Neuronal stem cell (in vitro differentiated cells): ENCODE results near the gene NME2.

ENCODE experiments used
- DNase-seq: peaks from one replicate; pipeline ENCODE4 v3.0.0-alpha.2; 2013; ENCODE audit warnings: low spot score
- H2AFZ ChIP-seq: one replicate; pipeline ENCODE4 v1.6.1; 2013; ENCODE audit warnings: mild to moderate bottlenecking, low read length, inconsistent platforms
- H2AK5ac ChIP-seq: 2 replicates; pipeline ENCODE4 v1.6.1; 2013; ENCODE audit warnings: low read depth, mild to moderate bottlenecking, inconsistent platforms, low read length, moderate library complexity, mixed read lengths
- H2BK120ac ChIP-seq: 2 replicates; pipeline ENCODE4 v1.6.1; 2013; ENCODE audit warnings: low read depth, mild to moderate bottlenecking, inconsistent platforms, low read length, moderate library complexity, mixed read lengths
- H2BK12ac ChIP-seq: one replicate; pipeline ENCODE4 v1.6.1; 2013; ENCODE audit warnings: low read length, inconsistent platforms
- H2BK15ac ChIP-seq: 2 replicates; pipeline ENCODE4 v1.6.1; 2013; ENCODE audit warnings: mild to moderate bottlenecking, low read length, inconsistent platforms, mixed read lengths
- H2BK5ac ChIP-seq: one replicate; pipeline ENCODE4 v1.6.1; 2013; ENCODE audit warnings: inconsistent platforms, mild to moderate bottlenecking, low read length, moderate library complexity
- H3K14ac ChIP-seq: one replicate; pipeline ENCODE4 v1.6.1; 2013; ENCODE audit warnings: low read length, inconsistent platforms
- H3K18ac ChIP-seq: 2 replicates; pipeline ENCODE4 v1.6.1; 2013; ENCODE audit warnings: low read length, inconsistent platforms
- H3K23ac ChIP-seq: 2 replicates; pipeline ENCODE4 v1.6.1; 2013; ENCODE audit warnings: low read depth, mild to moderate bottlenecking, mixed read lengths, low read length, inconsistent platforms; ENCODE audit not compliant: poor library complexity
- H3K27ac ChIP-seq: replicated peaks from 3 replicates; pipeline ENCODE4 v1.5.1; 2013; ENCODE audit warnings: low read length, inconsistent platforms
- H3K27me3 ChIP-seq, 3 experiments: 2 replicates each; pipeline ENCODE4 v1.6.1; 2013; ENCODE audit warnings: low read length in 3 of 3, mild to moderate bottlenecking in 2 of 3, inconsistent platforms in 1 of 3, low read depth in 1 of 3, mixed read lengths in 1 of 3, moderate library complexity in 1 of 3; ENCODE audit not compliant: control insufficient read depth in 3 of 3, insufficient read depth in 3 of 3
- H3K36me3 ChIP-seq, 2 donors: replicated peaks in 1 of 2; 2 replicates each; pipeline ENCODE4 v1.6.1; 2013; ENCODE audit warnings: low read length in 2 of 2; ENCODE audit not compliant: control insufficient read depth in 2 of 2, insufficient read depth in 2 of 2
- H3K4ac ChIP-seq: 2 replicates; pipeline ENCODE4 v1.6.1; 2013; ENCODE audit warnings: inconsistent platforms, mild to moderate bottlenecking, low read length, moderate library complexity
- H3K4me1 ChIP-seq, 2 donors: 1 replicate in 1 of 2; 2 replicates in 1 of 2; pipeline ENCODE4 v1.6.1; 2013; ENCODE audit warnings: low read length in 2 of 2, low read depth in 1 of 2; ENCODE audit not compliant: control insufficient read depth in 2 of 2, insufficient read depth in 1 of 2
- H3K4me2 ChIP-seq: one replicate; pipeline ENCODE4 v1.6.1; 2013; ENCODE audit warnings: mild to moderate bottlenecking, low read length, inconsistent platforms; ENCODE audit not compliant: insufficient read depth, poor library complexity, severe bottlenecking
- H3K4me3 ChIP-seq, 2 donors: 2 replicates each; pipeline ENCODE4 v1.5.1; 2013; ENCODE audit warnings: low read length in 2 of 2, mild to moderate bottlenecking in 2 of 2, inconsistent platforms in 1 of 2, moderate library complexity in 1 of 2
- H3K79me1 ChIP-seq: one replicate; pipeline ENCODE4 v1.6.1; 2013; ENCODE audit warnings: low read depth, mild to moderate bottlenecking, inconsistent platforms, low read length, moderate library complexity
- H3K9ac ChIP-seq: one replicate; pipeline ENCODE4 v1.6.1; 2013; ENCODE audit warnings: mild to moderate bottlenecking, low read depth, low read length, inconsistent platforms; ENCODE audit not compliant: poor library complexity
- H3K9me3 ChIP-seq, 2 donors: replicated peaks in 1 of 2; 2 replicates each; pipeline versions ENCODE3 to v1.6.1; 2013; ENCODE audit warnings: low read length in 2 of 2, mild to moderate bottlenecking in 2 of 2, inconsistent platforms in 1 of 2, low read depth in 1 of 2, mixed read lengths in 1 of 2, moderate library complexity in 1 of 2; ENCODE audit not compliant: control insufficient read depth in 2 of 2, insufficient read depth in 1 of 2
- H4K8ac ChIP-seq: one replicate; pipeline ENCODE4 v1.6.1; 2013; ENCODE audit warnings: low read depth, mild to moderate bottlenecking, inconsistent platforms, low read length, moderate library complexity
- H4K91ac ChIP-seq: one replicate; pipeline ENCODE4 v1.6.1; 2013; ENCODE audit warnings: low read length, low read depth, mild to moderate bottlenecking, inconsistent platforms; ENCODE audit not compliant: poor library complexity
- WGBS, 2 donors: extraction: QIAGEN DNeasy Blood & Tissue Kit; methylation state at CpG; one replicate each; pipeline ENCODE4 v1.1.7; 2013; ENCODE audit warnings: missing lambda C conversion rate in 2 of 2, mixed read lengths in 1 of 2; ENCODE audit not compliant: insufficient read length in 2 of 2, insufficient replicate concordance in 1 of 2; ENCODE audit errors: extremely low coverage in 2 of 2; 5-methylcytosine and 5-hydroxymethylcytosine counted together

NME2 gene

DNA sequence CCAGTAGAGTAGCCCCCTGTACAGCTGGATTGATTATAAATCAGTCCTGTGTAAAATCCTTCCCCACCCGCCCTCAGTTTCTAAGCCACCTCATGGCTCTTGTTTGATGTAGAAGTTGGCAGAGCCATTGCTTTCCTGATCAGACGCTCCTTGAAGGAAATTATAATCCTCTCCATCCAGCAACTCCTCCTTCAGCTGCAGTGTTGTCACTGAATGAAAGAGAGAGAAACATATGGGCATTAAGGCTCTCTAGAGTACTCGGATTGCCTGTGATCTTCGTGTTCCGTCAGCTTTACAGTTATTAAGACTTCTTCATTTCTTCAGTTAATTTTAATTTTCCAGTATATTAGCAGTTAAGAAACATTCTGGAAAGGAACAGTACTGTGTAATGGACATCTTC is 14.3 kb downstream of the NME2 start:
- no peak overlapping the region for H2BK15ac ChIP-seq
- no peak overlapping the region for H3K4ac ChIP-seq
- H3K36me3 ChIP-seq, result peaks cover 16 to 87% of the 10 kb centered on the region in 2 donors
- H3K27ac ChIP-seq, result no peak overlapping the region
- H3K9me3 ChIP-seq, result no peaks in the 10 kb centered on the region
- no peak overlapping the region for H4K8ac ChIP-seq
- DNase-seq, result no peak
- no peak overlapping the region for H2BK120ac ChIP-seq
- no CpG with 5 or more reads among the region's 5 CpGs for WGBS, 2 donors
- H3K18ac ChIP-seq, result no peak overlapping the region
- no peak overlapping the region for H2BK12ac ChIP-seq
- no peaks in the 10 kb centered on the region for H3K4me1 ChIP-seq
- no peak overlapping the region for H3K4me3 ChIP-seq
- H3K14ac ChIP-seq, result no peak overlapping the region
- no peak overlapping the region for H3K9ac ChIP-seq
- no peak overlapping the region for H3K4me2 ChIP-seq
- no peak overlapping the region for H3K23ac ChIP-seq
- H3K27me3 ChIP-seq, result no peaks in the 10 kb centered on the region
- no peak overlapping the region for H2BK5ac ChIP-seq
- no peak overlapping the region for H2AFZ ChIP-seq
- H4K91ac ChIP-seq, result no peak overlapping the region
- H3K79me1 ChIP-seq, result no peaks in the 10 kb centered on the region
- no peak overlapping the region for H2AK5ac ChIP-seq

DNA sequence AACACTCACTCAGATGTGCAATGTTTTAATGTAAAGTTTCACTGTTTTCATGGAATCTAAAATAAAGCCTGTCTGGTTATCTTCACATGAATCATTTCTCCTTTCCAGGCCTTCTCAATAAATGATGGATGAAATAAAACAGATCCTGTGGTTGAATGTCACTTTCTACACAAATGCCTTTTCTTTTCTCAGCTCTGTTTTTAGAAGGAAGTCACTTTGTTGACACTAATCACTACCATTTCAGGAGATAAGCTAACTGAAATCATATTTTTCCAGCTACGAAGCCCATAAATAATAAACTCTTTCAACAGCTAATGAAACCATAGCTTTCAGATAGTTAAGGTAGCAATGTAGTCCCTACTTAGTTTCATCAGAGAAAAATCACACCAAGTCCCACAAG is 17.9 kb downstream of the NME2 start:
- H3K36me3 ChIP-seq, result peaks cover 22 to 93% of the 10 kb centered on the region in 2 donors

DNA sequence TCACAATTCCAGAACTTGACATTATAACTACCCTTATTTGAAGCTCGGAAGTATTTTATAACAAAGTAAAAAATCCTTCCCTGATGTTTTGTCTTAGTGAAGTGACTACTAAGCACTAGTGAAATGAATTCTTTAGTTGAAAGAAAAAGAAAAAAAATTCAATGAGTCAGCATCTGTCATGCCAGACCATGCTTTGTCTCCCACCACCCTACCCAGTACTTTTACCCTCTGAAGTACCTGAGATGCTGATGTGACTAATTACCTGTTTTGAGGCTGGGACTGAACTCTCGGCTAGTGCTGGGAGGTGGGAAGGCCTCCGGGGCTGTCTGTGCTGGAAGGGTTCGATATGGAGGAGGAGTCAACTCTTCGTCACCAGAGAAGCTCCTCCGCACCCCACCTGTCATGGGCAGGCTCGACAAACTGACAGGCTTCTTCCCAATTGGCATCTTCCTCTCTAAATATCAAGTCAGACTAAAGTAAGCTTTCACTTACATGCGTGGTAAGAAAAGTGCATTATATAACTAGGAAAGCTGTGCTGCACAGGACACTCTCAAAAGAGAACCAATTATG is 19.6 kb downstream of the NME2 start:
- no peak overlapping the region for H2AFZ ChIP-seq
- no peak overlapping the region for H2BK12ac ChIP-seq
- H3K27me3 ChIP-seq, result no peaks in the 10 kb centered on the region
- no peak overlapping the region for H3K4ac ChIP-seq
- no peak overlapping the region for H4K8ac ChIP-seq
- H3K36me3 ChIP-seq, result peaks cover 23 to 95% of the 10 kb centered on the region in 2 donors
- no peak for DNase-seq
- H3K9me3 ChIP-seq, result no peaks in the 10 kb centered on the region
- no peak overlapping the region for H3K4me2 ChIP-seq
- no peak overlapping the region for H2BK120ac ChIP-seq
- H3K23ac ChIP-seq, result no peak overlapping the region
- H2BK15ac ChIP-seq, result no peak overlapping the region
- H3K14ac ChIP-seq, result no peak overlapping the region
- no peak overlapping the region for H3K4me3 ChIP-seq
- H3K27ac ChIP-seq, result no peak overlapping the region
- no peak overlapping the region for H3K9ac ChIP-seq
- H3K79me1 ChIP-seq, result no peaks in the 10 kb centered on the region
- no peak overlapping the region for H4K91ac ChIP-seq
- no peak overlapping the region for H2BK5ac ChIP-seq
- WGBS, 2 donors, result no CpG with 5 or more reads among the region's 8 CpGs
- H3K18ac ChIP-seq, result no peak overlapping the region
- no peak overlapping the region for H2AK5ac ChIP-seq
- no peaks in the 10 kb centered on the region for H3K4me1 ChIP-seq

More for the DNA sequence above, 17.9 kb downstream of the NME2 start:
- Histone ChIP-seq H3K4me3 (no peak overlapping the region), H2AFZ (no peak overlapping the region), H3K4me2 (no peak overlapping the region), H3K23ac (no peak overlapping the region), H3K27me3 (no peaks in the 10 kb centered on the region), H4K91ac (no peak overlapping the region), H2BK12ac (no peak overlapping the region), H3K4me1 (no peaks in the 10 kb centered on the region), H4K8ac (no peak overlapping the region), H3K9me3 (no peaks in the 10 kb centered on the region), H2BK15ac (no peak overlapping the region), H3K79me1 (no peaks in the 10 kb centered on the region), H2BK120ac (no peak overlapping the region), H3K27ac (no peak overlapping the region), H3K9ac (no peak overlapping the region), H2AK5ac (no peak overlapping the region), H3K18ac (no peak overlapping the region), H3K14ac (no peak overlapping the region), H2BK5ac (no peak overlapping the region), H3K4ac (no peak overlapping the region)
- WGBS, 2 donors, result no CpG with 5 or more reads among the region's 1 CpG
- no peak for DNase-seq

DNA sequence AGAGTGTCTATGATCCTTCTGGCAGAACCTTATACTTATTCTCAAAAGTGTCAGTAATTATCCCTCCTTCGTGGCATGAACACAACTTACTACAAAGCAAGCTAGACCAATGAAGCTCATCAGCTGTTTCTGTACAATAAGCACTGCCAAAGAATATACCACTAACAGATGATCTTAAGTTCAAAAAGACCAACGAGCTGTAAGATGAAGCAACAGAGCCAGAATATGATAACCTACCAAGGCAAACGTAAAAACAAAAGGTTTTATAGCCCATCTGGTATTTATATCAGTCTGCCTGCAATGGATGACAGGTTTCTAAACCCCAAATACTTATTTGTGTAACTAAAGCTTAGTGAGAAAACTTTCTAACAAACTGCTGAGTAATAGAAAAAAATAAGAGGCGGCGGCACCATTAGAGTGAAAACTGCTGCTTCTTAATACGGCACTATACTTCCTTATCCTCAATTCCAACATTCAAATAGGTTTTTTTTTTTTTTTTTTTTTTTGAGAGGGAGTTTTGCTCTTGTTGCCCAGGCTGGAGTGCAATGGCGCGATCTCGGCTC is 22.1 kb downstream of the NME2 start:
- Histone ChIP-seq H3K14ac (no peak overlapping the region), H4K91ac (no peak overlapping the region), H2AK5ac (no peak overlapping the region), H4K8ac (no peak overlapping the region), H3K27me3 (no peaks in the 10 kb centered on the region), H3K18ac (no peak overlapping the region), H2AFZ (no peak overlapping the region), H3K4me1 (no peaks in the 10 kb centered on the region), H2BK5ac (no peak overlapping the region), H3K27ac (no peak overlapping the region), H3K4ac (no peak overlapping the region), H3K9me3 (no peaks in the 10 kb centered on the region), H3K23ac (no peak overlapping the region), H3K36me3 (peaks cover 18 to 95% of the 10 kb centered on the region in 2 donors), H3K4me3 (no peak overlapping the region), H3K9ac (no peak overlapping the region), H3K4me2 (no peak overlapping the region), H2BK120ac (no peak overlapping the region), H3K79me1 (no peaks in the 10 kb centered on the region), H2BK12ac (no peak overlapping the region), H2BK15ac (no peak overlapping the region)
- WGBS, 2 donors, result no CpG with 5 or more reads among the region's 9 CpGs
- no peak for DNase-seq
